GM19328 (cell line): Measurements from ENCODE around the gene ATP9A.
"Not testable (repeated sequence)": the region's sequence is repeated elsewhere in the genome, so short reads cannot be mapped to it uniquely, and the experiment has no call there.

ENCODE experiments used
- ATAC-seq: cut with Tn5 transposase; IDR thresholded peaks from one replicate; pipeline ENCODE4 v1.9.1; 2021; ENCODE audit warnings: mild to moderate bottlenecking, moderate library complexity; ENCODE audit not compliant: unreplicated experiment

The ATP9A gene

GRCh38 chr20:51752343-51752951 is 15.7 kb downstream of the ATP9A start:
- no peak for ATAC-seq

GRCh38 chr20:51750770-51751388 is 17.3 kb downstream of the ATP9A start:
- no peak for ATAC-seq

- ATAC-seq = no peak
Measured at GRCh38 chr20:51750037-51750769, 18.0 kb downstream of the ATP9A start.

- ATAC-seq = no peak
Measured at GRCh38 chr20:51749674-51750036, 18.5 kb downstream of the ATP9A start.

- ATAC-seq = no peak
Measured at GRCh38 chr20:51747182-51747911, 20.8 kb downstream of the ATP9A start.

- ATAC-seq = no peak
Measured at GRCh38 chr20:51745804-51746203, 22.4 kb downstream of the ATP9A start.

DNA sequence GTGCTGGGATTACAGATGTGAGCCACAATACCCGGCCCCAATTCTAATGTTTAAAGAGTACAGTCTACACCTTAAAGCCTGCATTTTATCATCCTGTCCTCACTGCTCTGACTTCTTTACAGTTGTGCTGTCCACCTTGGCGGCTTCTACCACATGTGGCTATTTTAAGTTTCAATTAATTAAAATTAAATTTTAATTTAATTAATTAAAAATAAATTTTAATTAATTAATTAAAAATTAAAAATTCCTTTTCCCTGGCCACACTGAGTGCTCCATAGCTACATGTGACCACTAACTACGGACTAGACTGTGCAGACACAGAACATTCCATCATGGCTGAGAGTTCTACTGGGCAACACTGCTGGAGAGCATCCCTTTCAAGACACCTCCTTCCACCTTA is 27.4 kb downstream of the ATP9A start:
- no peak for ATAC-seq

- not testable (repeated sequence) for ATAC-seq
Measured at GRCh38 chr20:51740308-51740707, 27.9 kb downstream of the ATP9A start.

DNA sequence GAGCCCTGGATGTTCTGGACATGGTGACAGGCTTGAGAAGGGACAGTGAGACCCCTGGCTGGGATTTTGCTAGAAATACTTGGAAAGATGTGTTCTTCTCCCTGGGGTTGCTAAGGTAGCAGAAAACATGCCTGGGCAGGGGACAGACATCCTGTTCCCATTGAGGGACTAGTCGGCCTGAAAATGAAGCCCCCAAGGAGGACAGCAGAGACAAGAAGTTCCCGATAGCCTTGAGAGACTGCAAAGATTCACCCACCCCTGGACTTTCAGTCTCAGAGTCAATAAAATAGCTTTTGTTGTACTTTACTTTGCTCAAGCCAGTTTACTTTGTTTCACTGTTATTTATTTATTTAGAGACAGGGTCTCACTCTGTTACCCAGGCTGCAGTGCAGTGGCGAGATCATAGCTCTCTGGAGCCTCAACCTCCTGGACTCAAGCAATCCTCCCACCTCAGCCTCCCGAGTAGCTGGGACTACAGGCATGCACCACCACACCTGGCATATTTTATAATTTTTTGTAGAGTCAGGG is 28.4 kb downstream of the ATP9A start:
- no peak for ATAC-seq

DNA sequence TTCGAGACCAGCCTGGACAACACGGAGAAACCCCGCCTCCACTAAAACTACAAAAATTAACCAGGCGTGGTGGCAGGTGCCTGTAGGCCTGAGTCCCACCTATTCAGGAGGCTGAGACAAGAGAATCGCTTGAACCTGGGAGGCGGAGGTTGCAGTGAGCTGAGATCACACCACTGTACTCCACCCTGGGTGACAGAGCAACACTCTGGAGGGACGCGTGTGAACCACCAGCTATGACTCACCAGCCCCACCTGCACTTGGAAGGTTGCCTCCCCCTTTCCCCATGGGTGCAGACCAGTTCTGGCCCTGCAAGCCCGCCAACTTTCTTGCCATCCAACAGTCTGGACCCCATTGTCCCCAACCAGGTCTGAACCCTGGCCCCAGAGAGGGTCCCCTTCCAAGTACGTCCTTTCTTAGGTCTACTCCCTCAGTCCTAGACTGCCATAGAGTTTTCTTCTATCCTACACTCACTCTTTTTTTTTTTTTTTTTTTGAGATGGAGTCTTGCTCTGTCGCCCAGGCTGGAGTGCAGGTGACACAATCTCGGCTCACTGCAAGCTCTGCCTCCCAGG is 29.2 kb downstream of the ATP9A start:
- ATAC-seq = no peak

DNA sequence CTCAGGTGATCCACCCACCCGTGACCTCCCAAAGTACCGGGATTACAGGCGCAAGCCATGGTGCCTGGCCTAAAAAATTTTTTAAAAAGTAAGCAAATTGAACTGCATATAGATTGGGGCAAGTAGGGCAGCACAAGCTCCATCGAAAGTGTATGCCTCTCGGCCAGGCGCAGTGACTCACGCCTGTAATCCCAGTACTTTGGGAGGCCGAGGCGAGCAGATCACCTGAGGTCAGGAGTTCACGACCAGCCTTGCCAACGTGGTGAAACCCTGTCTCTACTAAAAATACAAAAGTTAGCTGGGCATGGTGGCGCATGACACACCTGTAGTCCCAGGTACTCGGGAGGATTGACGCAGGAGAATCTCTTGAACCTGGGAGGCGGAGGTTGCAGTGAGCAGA is 29.9 kb downstream of the ATP9A start:
- ATAC-seq = not testable (repeated sequence)

DNA sequence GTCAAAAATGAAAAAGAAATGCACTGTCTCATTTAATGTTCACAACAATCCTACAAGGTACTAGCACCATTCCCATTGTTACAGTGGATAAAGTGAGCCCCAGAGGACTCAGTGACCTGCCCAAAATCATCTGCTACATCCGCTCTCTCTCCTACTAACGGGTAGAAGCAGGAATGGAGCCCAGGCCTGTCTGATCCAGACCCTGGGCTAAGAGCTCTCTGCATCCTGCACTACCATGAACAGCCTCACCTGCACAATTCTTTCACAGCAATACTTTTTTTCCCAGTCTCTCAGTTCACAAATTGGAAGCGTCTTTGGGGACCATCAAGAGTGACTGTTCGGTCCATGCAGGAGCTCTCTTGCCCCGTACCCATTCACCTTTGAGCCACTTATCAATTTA is 31.2 kb downstream of the ATP9A start:
- no peak for ATAC-seq

DNA sequence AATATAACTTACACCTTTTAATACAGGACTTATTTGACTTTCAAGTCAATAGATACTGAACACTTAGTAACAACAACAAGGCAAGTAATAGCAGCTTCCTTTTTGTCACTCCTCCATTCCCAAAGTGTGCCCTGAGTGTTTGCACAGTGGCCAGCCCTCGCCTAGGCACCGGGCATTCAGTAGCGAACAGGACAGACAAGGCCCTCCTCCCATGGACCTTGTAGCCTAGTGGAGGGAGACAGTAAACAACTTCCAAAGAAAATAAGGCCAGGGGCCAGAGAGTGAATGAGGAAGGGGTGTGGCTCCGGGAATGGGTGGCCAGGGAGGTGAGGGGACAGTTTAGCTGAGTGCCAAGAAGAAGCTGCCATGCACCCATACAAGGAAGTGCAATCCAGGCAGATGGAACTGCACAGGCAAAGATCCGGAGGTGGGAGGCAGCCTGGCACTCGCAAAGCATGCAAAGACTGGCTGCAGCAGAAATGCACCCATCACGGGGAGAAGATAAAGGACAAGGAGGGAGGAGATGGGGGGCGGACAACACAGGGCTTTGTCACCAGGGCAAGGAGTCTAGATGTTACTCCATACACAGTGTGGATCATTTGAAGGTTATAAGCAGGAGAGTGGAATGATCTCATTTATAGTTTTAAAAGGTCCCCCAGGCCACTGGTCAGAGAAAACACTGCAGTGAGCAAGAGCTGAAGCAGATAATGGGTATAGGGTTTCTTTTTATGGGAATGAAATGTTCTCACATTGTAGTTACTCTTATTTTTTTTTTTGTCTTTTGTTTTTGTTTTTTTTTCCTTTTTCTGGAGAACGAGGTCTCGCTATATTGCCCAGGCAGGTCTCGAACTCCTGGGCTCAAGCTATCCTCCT is 32.2 kb downstream of the ATP9A start:
- no peak for ATAC-seq

GRCh38 chr20:51734876-51735720 is 33.1 kb downstream of the ATP9A start:
- ATAC-seq = no peak

- ATAC-seq = no peak
Measured at GRCh38 chr20:51733070-51733469, 35.1 kb downstream of the ATP9A start.

DNA sequence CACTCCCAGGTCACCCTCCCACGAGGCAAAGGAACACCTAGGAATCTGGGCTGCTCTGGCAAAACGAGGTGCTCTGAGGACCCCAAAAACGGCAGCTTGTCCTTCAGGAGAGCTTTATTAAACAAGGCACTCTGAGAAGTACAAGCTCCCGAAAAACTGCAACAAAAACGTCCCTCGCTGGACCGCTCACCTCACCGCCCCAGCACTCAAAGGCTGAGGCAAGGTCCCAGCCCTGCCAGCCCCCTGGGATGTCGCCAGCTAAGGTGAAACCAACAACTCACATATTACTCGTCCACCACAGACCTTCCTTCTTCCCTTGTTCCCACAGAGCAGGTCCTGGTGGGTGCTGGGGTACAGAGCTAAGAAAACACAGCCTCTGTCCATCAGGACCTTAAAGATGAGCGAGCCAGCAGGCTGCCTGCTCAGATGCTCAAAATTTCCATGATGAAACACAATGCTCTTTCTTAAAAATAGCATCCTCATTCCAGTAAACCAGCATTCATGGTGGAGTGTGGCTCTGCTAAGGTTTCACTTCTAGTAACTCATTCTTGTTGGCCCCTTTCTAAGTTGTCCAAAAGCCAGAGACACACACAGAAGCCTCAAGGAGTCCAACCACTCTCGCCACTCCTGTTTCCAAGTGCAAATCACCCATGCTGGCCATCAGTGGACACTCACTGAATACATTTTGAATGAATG is 35.9 kb downstream of the ATP9A start:
- ATAC-seq = no peak

DNA sequence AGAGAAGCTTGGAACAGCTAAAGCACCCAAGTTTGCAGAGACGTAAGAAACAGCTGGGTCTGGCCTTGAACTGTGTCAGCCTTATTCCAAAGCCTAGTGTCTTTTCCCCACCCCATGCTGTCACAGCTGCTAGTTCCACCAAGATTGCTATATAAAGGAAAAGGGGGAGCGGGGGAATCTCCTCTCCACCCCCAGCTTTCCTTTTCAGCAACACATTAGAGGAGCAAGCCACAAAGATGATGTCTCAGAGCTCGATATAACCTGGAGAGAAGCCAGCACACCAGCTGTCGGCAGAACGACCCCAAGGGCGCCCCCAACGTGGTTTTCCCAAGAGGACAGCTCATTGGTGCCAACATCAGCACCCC is 36.5 kb downstream of the ATP9A start:
- ATAC-seq = no peak

- no peak for ATAC-seq
Measured at GRCh38 chr20:51729771-51730170, 38.4 kb downstream of the ATP9A start.

- no peak for ATAC-seq
Measured at GRCh38 chr20:51728737-51729136, 39.5 kb downstream of the ATP9A start.
